ENCODE data around the gene RPS6KA3.

Gene RPS6KA3

DNA sequence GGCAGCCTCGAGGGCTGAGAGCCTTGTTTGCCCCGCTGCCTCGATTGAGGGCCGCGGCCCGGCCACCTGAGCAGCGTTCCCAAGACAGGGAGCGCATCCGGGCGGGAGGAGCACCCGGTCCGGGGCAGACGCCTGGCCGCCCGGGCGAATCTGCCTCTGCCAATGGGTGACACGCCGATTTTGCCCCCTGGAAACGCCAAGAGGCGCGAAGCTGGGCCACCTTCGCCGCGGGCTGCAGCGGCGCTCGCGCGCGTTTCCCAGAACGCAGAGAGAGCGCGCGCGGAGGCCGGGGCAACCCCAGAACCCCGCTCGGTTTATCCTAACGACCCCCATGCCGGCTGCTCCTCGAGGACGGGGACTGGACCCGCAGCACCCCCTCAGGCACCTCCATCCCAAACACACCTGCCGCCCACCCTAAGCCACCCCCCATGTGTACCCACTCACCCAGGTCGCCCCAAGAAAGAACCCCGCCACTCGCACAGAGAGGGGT is 150.6 kb downstream of the RPS6KA3 start:
- DNase-seq (ENCODE audit: extremely low spot score, insufficient read length, low read depth): no peak

DNA sequence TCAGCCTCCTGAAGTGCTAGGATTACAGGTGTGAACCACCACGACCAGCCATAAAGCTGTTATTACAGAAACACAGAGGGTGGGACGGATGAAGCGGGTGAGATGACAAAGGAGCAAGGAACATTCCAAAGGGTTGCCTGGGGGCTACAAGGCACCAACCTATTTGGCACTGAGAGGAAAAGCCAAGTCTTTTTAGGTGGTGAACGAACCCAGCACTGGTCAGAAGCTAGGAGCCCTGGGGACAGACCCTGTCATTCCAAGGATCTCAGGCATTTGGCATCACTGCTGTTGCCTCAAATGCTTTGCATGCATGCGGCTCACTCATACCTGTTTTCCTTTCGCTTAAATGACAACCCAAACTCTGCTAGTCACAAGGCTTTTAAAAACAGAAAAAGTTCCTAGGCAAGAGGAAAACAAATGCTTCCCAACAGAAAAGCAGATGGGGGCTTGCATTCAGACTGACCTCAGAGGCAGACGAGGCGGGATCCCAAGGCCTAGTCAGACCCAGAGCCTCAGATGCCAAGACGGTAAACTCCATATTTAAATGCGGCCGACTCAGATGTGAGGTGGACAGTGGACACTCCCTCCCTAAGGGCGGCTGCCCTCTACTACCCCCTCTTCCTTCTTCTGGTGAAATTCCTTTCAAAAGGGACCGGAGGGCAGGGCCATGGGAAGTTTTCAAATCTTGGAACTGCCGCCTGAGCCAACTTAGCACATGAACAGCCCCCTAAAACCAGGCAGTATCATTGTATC is 154.5 kb downstream of the RPS6KA3 start:
- DNase-seq (ENCODE audit: extremely low spot score, insufficient read length, low read depth) (no peak), FAIRE-seq (no peak)

More for the DNA sequence above, 150.6 kb downstream of the RPS6KA3 start:
- no peak for FAIRE-seq

GRCh38 chrX:20111271-20111670 is 155.4 kb downstream of the RPS6KA3 start:
- FAIRE-seq (no peak), DNase-seq (ENCODE audit: extremely low spot score, insufficient read length, low read depth) (no peak)

DNA sequence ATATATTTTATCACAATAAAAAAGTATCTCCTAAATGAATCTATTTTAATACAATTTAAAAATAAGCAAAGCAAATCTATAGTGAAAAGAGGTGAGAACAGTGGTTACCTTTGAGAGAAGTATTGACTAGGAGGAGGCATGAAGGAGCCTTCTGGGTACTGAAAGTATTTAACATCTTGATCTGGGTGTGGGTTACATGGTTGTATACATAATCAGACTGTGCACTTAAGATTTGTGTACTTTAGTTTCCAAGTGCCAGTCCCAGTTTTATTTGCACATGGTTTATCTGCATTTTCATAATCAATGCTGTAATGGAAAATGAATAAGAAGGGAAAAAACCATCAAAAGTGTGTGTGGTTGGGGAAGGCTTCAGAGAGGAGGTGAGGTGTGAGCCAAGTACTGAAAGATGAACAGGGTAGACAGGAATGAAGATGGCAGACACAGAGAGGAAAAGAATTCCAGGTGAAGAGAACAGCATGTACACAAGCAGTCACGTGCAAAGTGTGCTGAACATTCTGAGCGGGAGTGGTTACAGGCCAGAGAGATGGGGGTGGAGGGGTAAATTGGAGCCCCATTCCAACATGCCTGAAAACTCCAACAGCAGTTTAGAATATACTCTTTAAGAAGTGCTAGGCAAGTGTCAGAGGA is 164.7 kb downstream of the RPS6KA3 start:
- no peak for FAIRE-seq
- DNase-seq (ENCODE audit: extremely low spot score, insufficient read length, low read depth): no peak
